Uterus (tissue), 4 donors: ENCODE measurements around the gene NR1H3. TPM values are rescaled to one million over a fixed set of nuclear protein-coding genes. Genes with fewer than 3 reads are reported as not detected.

ENCODE experiments used
- DNase-seq, 2 donors: peaks; one replicate each; pipeline ENCODE4 v3.0.0-alpha.2; 2019 to 2020
- H3K27ac ChIP-seq, 2 donors: fragments of 200-600 bp; sonication (generic); 1 replicate in 1 of 2; 2 replicates in 1 of 2; pipeline ENCODE4 v1.5.1; 2016 to 2018
- H3K27me3 ChIP-seq, 2 donors: fragments of 200-600 bp; sonication (generic); one replicate each; pipeline ENCODE4 v1.5.1; 2018 to 2019; ENCODE audit warnings: control low read depth in 1 of 2
- H3K36me3 ChIP-seq, 2 donors: fragments of 200-600 bp; sonication (generic); one replicate each; pipeline ENCODE4 v1.5.1; 2019; ENCODE audit warnings: control low read depth in 1 of 2
- H3K4me1 ChIP-seq, 2 donors: fragments of 200-600 bp; sonication (generic); one replicate each; pipeline ENCODE4 v1.5.1; 2018 to 2019; ENCODE audit warnings: control low read depth in 1 of 2
- H3K4me3 ChIP-seq, 2 donors: fragments of 200-600 bp; sonication (generic); 1 replicate in 1 of 2; 2 replicates in 1 of 2; pipeline ENCODE4 v1.5.1; 2018 to 2019; ENCODE audit warnings: mild to moderate bottlenecking in 1 of 2
- H3K9me3 ChIP-seq, 2 donors: fragments of 200-600 bp; sonication (generic); one replicate each; pipeline ENCODE4 v1.5.1; 2019; ENCODE audit warnings: control low read depth in 1 of 2
- POLR2A ChIP-seq, 2 donors: fragments of 450-650 bp; IDR thresholded peaks; one replicate each; pipeline ENCODE4 v1.6.1; 2016; ENCODE audit warnings: antibody characterized with exemption in 2 of 2, mild to moderate bottlenecking in 1 of 2, moderate library complexity in 1 of 2
- intact Hi-C: fragments of 100-400 bp; cut with DNase I; formaldehyde crosslinking; loops from one replicate; pipeline ENCODE4 v1.15.1; 2023; ENCODE audit warnings: low total_unique reads
- total RNA-seq, 4 donors: library from RNA; depleted of rRNA in 3 of 4; stranded (reverse); fragments of >200 nt in 3 of 4; gene quantifications; one replicate each; pipeline versions ENCODE4 v1.1.0 to v1.2.4, GENCODE V29; 2014 to 2023
- TF ChIP-seq, protein P1 (sequence below), 4 experiments: fragments of 200-600 bp in 2 of 4; fragments of 450-650 bp in 2 of 4; sonication (generic) in 2 of 4; IDR thresholded peaks; one replicate each; pipeline ENCODE4 v1.5.1; 2016 to 2019; ENCODE audit warnings: antibody characterized with exemption in 4 of 4, mild to moderate bottlenecking in 2 of 4, moderate library complexity in 1 of 4
- donor health status: DM: yes; HTN: yes; CAD: no.

NR1H3 gene
- total RNA-seq, 4 donors from 2014 or later, result 14.1 to 49.0 (median 31.9) TPM

DNA sequence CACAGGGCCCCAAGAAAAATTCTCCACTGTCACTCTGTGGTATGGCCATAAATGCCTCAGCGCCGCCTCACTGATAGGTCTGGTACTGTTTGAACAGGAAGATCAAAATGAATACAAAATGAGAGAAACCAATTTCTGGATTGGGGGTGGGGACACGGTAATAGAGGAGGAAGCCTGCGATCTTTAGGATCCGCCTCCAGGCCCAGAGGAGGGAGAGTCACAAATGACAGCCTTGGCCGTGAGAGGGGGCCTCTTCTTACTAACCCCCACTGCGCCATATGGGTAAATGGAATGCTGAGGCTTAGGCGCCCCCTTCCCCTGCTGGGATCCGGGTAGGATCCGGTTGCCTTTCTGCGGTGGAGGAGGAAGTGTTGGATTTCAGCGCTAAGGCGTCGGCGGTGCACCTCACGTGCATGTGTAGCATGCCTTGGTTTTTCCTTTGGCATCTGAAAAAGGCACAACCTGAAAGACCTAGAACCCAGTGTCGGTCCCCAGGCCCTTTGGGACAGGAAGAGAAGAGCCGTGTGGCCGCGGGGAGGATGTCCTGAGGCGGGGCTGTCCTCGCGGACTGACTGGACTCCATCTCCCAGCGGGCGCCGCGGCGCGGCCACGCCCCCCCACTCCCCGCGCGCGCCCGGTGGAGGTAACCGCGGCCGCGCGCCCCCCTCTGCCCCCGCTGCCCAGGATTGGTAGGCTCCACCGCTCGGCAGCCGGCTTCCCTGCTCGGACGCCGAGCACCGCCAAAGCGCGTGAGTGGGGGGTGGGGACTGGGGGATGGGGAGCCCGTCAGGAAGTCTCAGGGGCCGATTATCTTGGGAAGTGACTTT lies 11.4 kb downstream of the NR1H3 start:
- H3K9me3 ChIP-seq, result no peaks in the 10 kb centered on the region
- H3K4me1 ChIP-seq, result peaks cover 0 to 4% of the 10 kb centered on the region in 2 donors
- no peaks in the 10 kb centered on the region for H3K36me3 ChIP-seq
- H3K4me3 ChIP-seq, result peak overlapping the region; percentile 74 to 86
- DNase-seq, result peak; percentile 90 to 91
- intact Hi-C loops, result loop anchor here (5.0 to 10.0 kb wide), 2 partner anchors 94 to 382 kb away; partner anchors contain the start of gene ARFGAP2
- no peaks in the 10 kb centered on the region for H3K27me3 ChIP-seq
- TF ChIP-seq, protein P1, sequence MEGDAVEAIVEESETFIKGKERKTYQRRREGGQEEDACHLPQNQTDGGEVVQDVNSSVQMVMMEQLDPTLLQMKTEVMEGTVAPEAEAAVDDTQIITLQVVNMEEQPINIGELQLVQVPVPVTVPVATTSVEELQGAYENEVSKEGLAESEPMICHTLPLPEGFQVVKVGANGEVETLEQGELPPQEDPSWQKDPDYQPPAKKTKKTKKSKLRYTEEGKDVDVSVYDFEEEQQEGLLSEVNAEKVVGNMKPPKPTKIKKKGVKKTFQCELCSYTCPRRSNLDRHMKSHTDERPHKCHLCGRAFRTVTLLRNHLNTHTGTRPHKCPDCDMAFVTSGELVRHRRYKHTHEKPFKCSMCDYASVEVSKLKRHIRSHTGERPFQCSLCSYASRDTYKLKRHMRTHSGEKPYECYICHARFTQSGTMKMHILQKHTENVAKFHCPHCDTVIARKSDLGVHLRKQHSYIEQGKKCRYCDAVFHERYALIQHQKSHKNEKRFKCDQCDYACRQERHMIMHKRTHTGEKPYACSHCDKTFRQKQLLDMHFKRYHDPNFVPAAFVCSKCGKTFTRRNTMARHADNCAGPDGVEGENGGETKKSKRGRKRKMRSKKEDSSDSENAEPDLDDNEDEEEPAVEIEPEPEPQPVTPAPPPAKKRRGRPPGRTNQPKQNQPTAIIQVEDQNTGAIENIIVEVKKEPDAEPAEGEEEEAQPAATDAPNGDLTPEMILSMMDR (IDR thresholded peaks at IDR 0.05), result peak in 2 of 4 experiments; percentile 3 to 28
- TF ChIP-seq POLR2A (IDR thresholded peaks at IDR 0.05), result no peak
- peak overlapping the region; percentile 95 to 97 for H3K27ac ChIP-seq

- Histone ChIP-seq H3K27me3 (no peaks in the 10 kb centered on the region), H3K4me1 (peaks cover 0 to 4% of the 10 kb centered on the region in 2 donors), H3K9me3 (no peaks in the 10 kb centered on the region), H3K36me3 (no peaks in the 10 kb centered on the region), H3K4me3 (peak within 1 kb of the TSS; percentile 74 to 86), H3K27ac (peak within 1 kb of the TSS; percentile 95 to 97)
- intact Hi-C loops, result loop anchor here (5.0 to 10.0 kb wide), 2 partner anchors 95 to 383 kb away; partner anchors contain the start of gene ARFGAP2
- TF ChIP-seq, protein P1 (IDR thresholded peaks at IDR 0.05), result peak in 1 of 4 experiments; percentile 7
- TF ChIP-seq POLR2A (IDR thresholded peaks at IDR 0.05), result peak; percentile 48 to 74
- DNase-seq, result peak; percentile 82 to 88
These were observed 12.1 kb downstream of the NR1H3 start, which contains the start of gene MADD for GRCh38 chr11:47269829-47270305. Gene MADD (plus strand): TSS chr11:47270133.

GRCh38 chr11:47270331-47271271 lies 12.8 kb downstream of the NR1H3 start:
- Histone ChIP-seq H3K27ac (peak overlapping the region; percentile 95 to 97), H3K9me3 (no peaks in the 10 kb centered on the region), H3K4me1 (peaks cover 0 to 4% of the 10 kb centered on the region in 2 donors), H3K36me3 (no peaks in the 10 kb centered on the region), H3K27me3 (no peaks in the 10 kb centered on the region), H3K4me3 (peak overlapping the region; percentile 74 to 86)
- peak in 1 of 2 donors; percentile 41 for DNase-seq
- TF ChIP-seq POLR2A (IDR thresholded peaks at IDR 0.05), result no peak
- TF ChIP-seq, protein P1 (IDR thresholded peaks at IDR 0.05), result no peak
- intact Hi-C loops, result no loop called here

DNA sequence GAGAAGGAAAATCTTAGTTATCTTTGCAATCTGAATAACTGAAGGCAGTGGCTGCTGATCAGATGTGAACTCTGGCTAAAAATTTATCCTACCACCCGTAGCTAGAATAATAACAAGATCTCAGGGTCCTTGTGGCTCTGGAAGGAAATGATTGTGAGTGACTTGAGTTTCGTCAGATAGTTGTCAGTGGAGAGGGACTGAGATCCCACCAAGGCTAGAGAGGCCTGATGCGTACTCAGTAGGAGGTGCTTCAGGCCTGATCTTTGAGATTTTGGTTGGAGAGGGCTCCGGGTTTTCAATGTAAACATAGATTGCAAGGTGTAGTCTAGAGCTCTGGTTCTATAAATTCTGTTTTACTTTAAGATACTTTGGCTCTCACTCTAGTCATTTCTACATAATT lies 13.5 kb downstream of the NR1H3 start:
- H3K9me3 ChIP-seq, result no peaks in the 10 kb centered on the region
- peak overlapping the region in 1 of 2 donors; percentile 74 for H3K4me3 ChIP-seq
- H3K4me1 ChIP-seq, result peaks cover 0 to 4% of the 10 kb centered on the region in 2 donors
- DNase-seq, result no peak
- intact Hi-C loops, result no loop called here
- H3K27me3 ChIP-seq, result no peaks in the 10 kb centered on the region
- TF ChIP-seq, protein P1 (IDR thresholded peaks at IDR 0.05), result no peak
- no peak for TF ChIP-seq POLR2A (IDR thresholded peaks at IDR 0.05)
- H3K36me3 ChIP-seq, result no peaks in the 10 kb centered on the region
- H3K27ac ChIP-seq, result peak overlapping the region; percentile 95 to 97
